IMR-90 (cell line): ENCODE results near the gene AP1M2. TPM values are rescaled to one million over a fixed set of nuclear protein-coding genes. Genes with fewer than 3 reads are reported as not detected.

Experiments used
- ATAC-seq: fragments of 200-7000 bp; cut with Tn5 transposase; 2 replicates; pipeline ENCODE4 v1.9.1; 2020; ENCODE audit warnings: low read depth, mild to moderate bottlenecking, moderate library complexity
- BruUV-seq: library from RNA; stranded (reverse); fragments of 400-500 nt; replicated peaks from 2 replicates; lab custom pipeline; 2021; lab: Mats Ljungman, UMichigan
- CTCF ChIA-PET: fragments of 300-600 bp; formaldehyde crosslinking; extraction: SDS; loops from one replicate; lab custom pipeline; 2021; ENCODE audit warnings: antibody characterized with exemption; lab: Yijun Ruan, JAX
- POLR2A ChIA-PET: fragments of 300-600 bp; sonication (Branson Sonifier 250); formaldehyde crosslinking; loops from one replicate; lab custom pipeline; 2022; ENCODE audit warnings: antibody characterized with exemption; ENCODE audit not compliant: unreplicated experiment; lab: Charles Lee
- DNase-seq: peaks from one replicate; pipeline ENCODE4 v3.0.0; 2013
- H2AFZ ChIP-seq: replicated peaks from 2 replicates; pipeline ENCODE3; 2013; ENCODE audit warnings: low read length, mild to moderate bottlenecking; ENCODE audit not compliant: poor library complexity
- H2AK5ac ChIP-seq: 2 replicates; pipeline ENCODE4 v1.6.1; 2013; ENCODE audit warnings: low read depth, low read length, inconsistent platforms
- H2AK9ac ChIP-seq: replicated peaks from 2 replicates; pipeline ENCODE3; 2013; ENCODE audit warnings: mild to moderate bottlenecking, low read depth, low read length, moderate library complexity; ENCODE audit not compliant: poor library complexity
- H2BK120ac ChIP-seq: 2 replicates; pipeline ENCODE4 v1.6.1; 2013; ENCODE audit warnings: low read depth, low read length, inconsistent platforms
- H2BK15ac ChIP-seq: 3 replicates; pipeline ENCODE4 v1.6.1; 2013; ENCODE audit warnings: low read depth, low read length, inconsistent platforms
- H2BK20ac ChIP-seq: 2 replicates; pipeline ENCODE4 v1.6.1; 2013; ENCODE audit warnings: low read depth, mild to moderate bottlenecking, inconsistent platforms, low read length, moderate library complexity
- H2BK5ac ChIP-seq: 2 replicates; pipeline ENCODE4 v1.6.1; 2013; ENCODE audit warnings: mild to moderate bottlenecking, low read depth, low read length, inconsistent platforms; ENCODE audit not compliant: poor library complexity, severe bottlenecking
- H3K14ac ChIP-seq: replicated peaks from 2 replicates; pipeline ENCODE4 v1.6.1; 2013; ENCODE audit warnings: low read depth, low read length, inconsistent platforms
- H3K18ac ChIP-seq: 2 replicates; pipeline ENCODE4 v1.6.1; 2013; ENCODE audit warnings: low read depth, low read length, control low read depth
- H3K23ac ChIP-seq: 2 replicates; pipeline ENCODE4 v1.6.1; 2013; ENCODE audit warnings: low read depth, low read length, inconsistent platforms
- H3K27ac ChIP-seq: 2 replicates; pipeline ENCODE4 v1.5.1; 2013; ENCODE audit warnings: mild to moderate bottlenecking, control low read depth, low read length; ENCODE audit not compliant: insufficient read depth
- H3K27me3 ChIP-seq: 2 replicates; pipeline ENCODE4 v1.6.1; 2013; ENCODE audit warnings: low read length; ENCODE audit not compliant: control insufficient read depth, insufficient read depth
- H3K36me3 ChIP-seq: 2 replicates; pipeline ENCODE4 v1.6.1; 2013; ENCODE audit warnings: low read length, mixed read lengths; ENCODE audit not compliant: control insufficient read depth, insufficient read depth
- H3K4ac ChIP-seq: 2 replicates; pipeline ENCODE4 v1.6.1; 2013; ENCODE audit warnings: low read depth, low read length, inconsistent platforms
- H3K4me1 ChIP-seq: 2 replicates; pipeline ENCODE4 v1.6.1; 2013; ENCODE audit warnings: low read length, mixed read lengths; ENCODE audit not compliant: control insufficient read depth, insufficient read depth
- H3K4me2 ChIP-seq: 2 replicates; pipeline ENCODE4 v1.6.1; 2013; ENCODE audit warnings: low read depth, mild to moderate bottlenecking, control low read depth, low read length, moderate library complexity
- H3K4me3 ChIP-seq: 2 replicates; pipeline ENCODE4 v1.5.1; 2013; ENCODE audit warnings: low read depth, mild to moderate bottlenecking, control low read depth, low read length, moderate library complexity; ENCODE audit not compliant: insufficient read depth
- H3K56ac ChIP-seq: 2 replicates; pipeline ENCODE4 v1.6.1; 2013; ENCODE audit warnings: low read length, inconsistent platforms; ENCODE audit not compliant: insufficient read depth; ENCODE audit errors: extremely low read depth
- H3K79me1 ChIP-seq, 2 experiments: 2 replicates each; pipeline ENCODE4 v1.6.1; 2013; ENCODE audit warnings: low read length in 2 of 2, inconsistent platforms in 1 of 2, low read depth in 1 of 2
- H3K9ac ChIP-seq: 2 replicates; pipeline ENCODE4 v1.6.1; 2013; ENCODE audit warnings: low read depth, low read length, control low read depth
- H3K9me1 ChIP-seq: 2 replicates; pipeline ENCODE4 v1.6.1; 2013; ENCODE audit warnings: low read length, inconsistent platforms; ENCODE audit not compliant: insufficient read depth
- H3K9me3 ChIP-seq: 2 replicates; pipeline ENCODE4 v1.6.1; 2013; ENCODE audit warnings: low read length; ENCODE audit not compliant: control insufficient read depth, insufficient read depth
- H4K20me1 ChIP-seq: 2 replicates; pipeline ENCODE4 v1.6.1; 2013; ENCODE audit warnings: low read length, inconsistent platforms; ENCODE audit not compliant: insufficient read depth
- H4K5ac ChIP-seq: 2 replicates; pipeline ENCODE4 v1.6.1; 2013; ENCODE audit warnings: mild to moderate bottlenecking, low read depth, low read length, control low read depth
- H4K8ac ChIP-seq, 2 experiments: 2 replicates each; pipeline ENCODE4 v1.6.1; 2013; ENCODE audit warnings: low read depth in 2 of 2, low read length in 2 of 2, control low read depth in 1 of 2, inconsistent platforms in 1 of 2
- H4K91ac ChIP-seq: 2 replicates; pipeline ENCODE4 v1.6.1; 2013; ENCODE audit warnings: low read depth, low read length, inconsistent platforms; ENCODE audit not compliant: insufficient read depth
- BHLHE40 ChIP-seq: fragments of 150-350 bp; IDR thresholded peaks from 2 replicates; pipeline ENCODE4 v1.6.1; 2016; ENCODE audit warnings: mild to moderate bottlenecking, low read depth, low read length
- CEBPB ChIP-seq: IDR thresholded peaks from 2 replicates; pipeline ENCODE4 v1.6.1; 2012; ENCODE audit warnings: low read depth, low read length, improper control_type of control experiment
- CHD1 ChIP-seq: IDR thresholded peaks from 2 replicates; pipeline ENCODE4 v1.6.1; 2012; ENCODE audit warnings: low read depth, low read length, improper control_type of control experiment
- FOS ChIP-seq: fragments of 150-350 bp; IDR thresholded peaks from 2 replicates; pipeline ENCODE4 v1.6.1; 2016; ENCODE audit warnings: low read depth, low read length
- MAFK ChIP-seq: IDR thresholded peaks from 2 replicates; pipeline ENCODE4 v1.6.1; 2012; ENCODE audit warnings: low read depth, low read length, improper control_type of control experiment
- MAZ ChIP-seq: IDR thresholded peaks from 2 replicates; pipeline ENCODE4 v1.6.1; 2012; ENCODE audit warnings: low read depth, mild to moderate bottlenecking, low read length, improper control_type of control experiment, moderate library complexity, borderline replicate concordance
- MXI1 ChIP-seq: IDR thresholded peaks from 2 replicates; pipeline ENCODE4 v1.6.1; 2012; ENCODE audit warnings: low read depth, mild to moderate bottlenecking, low read length, moderate library complexity, borderline replicate concordance
- NFE2L2 ChIP-seq: fragments of 150-350 bp; IDR thresholded peaks from 2 replicates; pipeline ENCODE4 v1.6.1; 2016; ENCODE audit warnings: low read depth, mild to moderate bottlenecking, low read length
- POLR2A ChIP-seq: IDR thresholded peaks from 2 replicates; pipeline ENCODE4 v1.6.1; 2012; ENCODE audit warnings: mild to moderate bottlenecking, low read depth, low read length
- RAD21 ChIP-seq: IDR thresholded peaks from 2 replicates; pipeline ENCODE4 v1.6.1; 2012; ENCODE audit warnings: low read length, improper control_type of control experiment
- RCOR1 ChIP-seq: IDR thresholded peaks from 2 replicates; pipeline ENCODE4 v1.6.1; 2012; ENCODE audit warnings: mild to moderate bottlenecking, low read length, improper control_type of control experiment; ENCODE audit not compliant: insufficient replicate concordance
- RFX5 ChIP-seq: IDR thresholded peaks from 2 replicates; pipeline ENCODE4 v1.8.0; 2012; ENCODE audit warnings: low read depth, mild to moderate bottlenecking, low read length, moderate library complexity
- SMC3 ChIP-seq: fragments of 150-350 bp; IDR thresholded peaks from 2 replicates; pipeline ENCODE4 v1.6.1; 2016; ENCODE audit warnings: low read depth, mild to moderate bottlenecking, antibody characterized with exemption, low read length, moderate library complexity
- WGBS, 2 experiments: methylation state at CpG; one replicate each; pipeline versions ENCODE4 v1.1.5 to v1.1.7; 2013; ENCODE audit warnings: missing lambda C conversion rate in 2 of 2; ENCODE audit not compliant: insufficient read length in 1 of 2; ENCODE audit errors: extremely low coverage in 2 of 2; 5-methylcytosine and 5-hydroxymethylcytosine counted together
- dilution Hi-C: fragments of 300-500 bp; cut with HindIII; formaldehyde crosslinking; loops from one replicate; pipeline ENCODE4 v1.14.3; 2018; ENCODE audit warnings: low sequenced_read_pairs; ENCODE audit not compliant: unreplicated experiment
- in situ Hi-C: fragments of 300-500 bp; cut with MboI; formaldehyde crosslinking; loops from 3 replicates; pipeline ENCODE4 v1.14.3; 2019; ENCODE audit warnings: low sequenced_read_pairs, inconsistent platforms, mixed read lengths
- intact Hi-C: fragments of 100-400 bp; cut with micrococcal nuclease; formaldehyde crosslinking; loops from 2 replicates; pipeline ENCODE4 v1.10.0; 2022
- polyA plus RNA-seq, 3 experiments: library from polyadenylated mRNA; depleted of rRNA; stranded (reverse); fragments of >200 nt; gene quantifications; 2 replicates each; pipeline ENCODE4 v1.2.3, GENCODE V29; 2012; ENCODE audit warnings: low replicate concordance in 1 of 3
- total RNA-seq: library from RNA; depleted of rRNA; stranded (reverse); fragments of >200 nt; gene quantifications from 2 replicates; pipeline ENCODE4 v1.2.3, GENCODE V29; 2012
- TF ChIP-seq, protein P1 (sequence below): conservative IDR thresholded peaks from 2 replicates; pipeline ENCODE4 v1.5.1; 2012; ENCODE audit warnings: mild to moderate bottlenecking, low read depth, low read length, improper control_type of control experiment
- TF ChIP-seq, protein P2 (sequence below): fragments of 150-350 bp; IDR thresholded peaks from 2 replicates; pipeline ENCODE4 v1.6.1; 2017; ENCODE audit warnings: mild to moderate bottlenecking, antibody characterized with exemption, low read length, low read depth
- TF ChIP-seq, protein P3 (sequence below): fragments of 150-350 bp; IDR thresholded peaks from 2 replicates; pipeline ENCODE4 v1.6.1; 2016; ENCODE audit warnings: low read depth, mild to moderate bottlenecking, low read length, moderate library complexity, borderline replicate concordance

Gene AP1M2
- total and polyA plus RNA-seq, 2 of the 4 experiments (the other 2 are of a cell fraction) = 0.17 TPM; not detected in 1

DNA sequence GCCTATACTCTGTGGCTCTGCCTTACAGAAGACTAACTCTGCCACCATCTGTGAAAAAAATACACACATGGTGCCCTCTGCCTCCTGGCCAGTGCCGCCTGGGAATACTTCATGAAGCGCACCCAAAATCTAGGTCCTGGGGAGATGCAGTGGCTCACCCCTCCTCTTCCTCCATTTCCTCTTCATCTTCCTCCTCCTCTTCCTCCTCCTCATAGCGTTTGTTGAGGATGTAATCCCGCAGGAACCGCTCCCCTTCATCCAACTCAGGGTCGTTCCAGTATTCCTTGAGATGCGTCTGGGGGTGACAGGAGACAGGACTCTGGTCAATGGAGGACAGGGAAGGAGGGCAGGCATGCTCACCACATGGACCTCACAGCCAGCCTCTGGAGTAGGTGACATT, 27.0 kb downstream of the AP1M2 start:
- no peak overlapping the region for H3K56ac ChIP-seq
- ChIA-PET POLR2A (no interaction called here), CTCF (no interaction called here)
- no peak overlapping the region for H2AK9ac ChIP-seq
- dilution Hi-C loops = no loop called here
- H3K23ac ChIP-seq = no peak overlapping the region
- no peak overlapping the region for H2AFZ ChIP-seq
- H2BK5ac ChIP-seq = no peak overlapping the region
- no peak overlapping the region for H2BK120ac ChIP-seq
- H3K79me1 ChIP-seq = peaks cover 13 to 21% of the 10 kb centered on the region in 2 experiments
- H4K91ac ChIP-seq = no peak overlapping the region
- H3K18ac ChIP-seq = no peak overlapping the region
- H2AK5ac ChIP-seq = no peak overlapping the region
- H3K9me3 ChIP-seq = no peaks in the 10 kb centered on the region
- DNase-seq = no peak
- H3K14ac ChIP-seq = no peak overlapping the region
- in situ Hi-C loops = no loop called here
- H3K27me3 ChIP-seq = no peaks in the 10 kb centered on the region
- H3K4me3 ChIP-seq = no peak overlapping the region
- no peaks in the 10 kb centered on the region for H3K4me1 ChIP-seq
- no peak overlapping the region for H3K4me2 ChIP-seq
- no peak overlapping the region for H2BK15ac ChIP-seq
- H4K8ac ChIP-seq = no peak overlapping the region
- H4K20me1 ChIP-seq = no peaks in the 10 kb centered on the region
- H3K9ac ChIP-seq = no peak overlapping the region
- no peak overlapping the region for H2BK20ac ChIP-seq
- H3K4ac ChIP-seq = no peak overlapping the region
- peaks cover 46% of the 10 kb centered on the region for H3K36me3 ChIP-seq
- no peak overlapping the region for H3K27ac ChIP-seq
- TF ChIP-seq, protein P1, sequence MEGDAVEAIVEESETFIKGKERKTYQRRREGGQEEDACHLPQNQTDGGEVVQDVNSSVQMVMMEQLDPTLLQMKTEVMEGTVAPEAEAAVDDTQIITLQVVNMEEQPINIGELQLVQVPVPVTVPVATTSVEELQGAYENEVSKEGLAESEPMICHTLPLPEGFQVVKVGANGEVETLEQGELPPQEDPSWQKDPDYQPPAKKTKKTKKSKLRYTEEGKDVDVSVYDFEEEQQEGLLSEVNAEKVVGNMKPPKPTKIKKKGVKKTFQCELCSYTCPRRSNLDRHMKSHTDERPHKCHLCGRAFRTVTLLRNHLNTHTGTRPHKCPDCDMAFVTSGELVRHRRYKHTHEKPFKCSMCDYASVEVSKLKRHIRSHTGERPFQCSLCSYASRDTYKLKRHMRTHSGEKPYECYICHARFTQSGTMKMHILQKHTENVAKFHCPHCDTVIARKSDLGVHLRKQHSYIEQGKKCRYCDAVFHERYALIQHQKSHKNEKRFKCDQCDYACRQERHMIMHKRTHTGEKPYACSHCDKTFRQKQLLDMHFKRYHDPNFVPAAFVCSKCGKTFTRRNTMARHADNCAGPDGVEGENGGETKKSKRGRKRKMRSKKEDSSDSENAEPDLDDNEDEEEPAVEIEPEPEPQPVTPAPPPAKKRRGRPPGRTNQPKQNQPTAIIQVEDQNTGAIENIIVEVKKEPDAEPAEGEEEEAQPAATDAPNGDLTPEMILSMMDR = no peak
- TF ChIP-seq MXI1 (no peak), POLR2A (no peak), CEBPB (no peak), RFX5 (no peak), SMC3 (no peak), RCOR1 (no peak), BHLHE40 (no peak), NFE2L2 (no peak), FOS (no peak), MAZ (no peak), CHD1 (no peak), MAFK (no peak), RAD21 (no peak)
- TF ChIP-seq, protein P2, sequence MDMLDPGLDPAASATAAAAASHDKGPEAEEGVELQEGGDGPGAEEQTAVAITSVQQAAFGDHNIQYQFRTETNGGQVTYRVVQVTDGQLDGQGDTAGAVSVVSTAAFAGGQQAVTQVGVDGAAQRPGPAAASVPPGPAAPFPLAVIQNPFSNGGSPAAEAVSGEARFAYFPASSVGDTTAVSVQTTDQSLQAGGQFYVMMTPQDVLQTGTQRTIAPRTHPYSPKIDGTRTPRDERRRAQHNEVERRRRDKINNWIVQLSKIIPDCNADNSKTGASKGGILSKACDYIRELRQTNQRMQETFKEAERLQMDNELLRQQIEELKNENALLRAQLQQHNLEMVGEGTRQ = no peak
- TF ChIP-seq, protein P3, sequence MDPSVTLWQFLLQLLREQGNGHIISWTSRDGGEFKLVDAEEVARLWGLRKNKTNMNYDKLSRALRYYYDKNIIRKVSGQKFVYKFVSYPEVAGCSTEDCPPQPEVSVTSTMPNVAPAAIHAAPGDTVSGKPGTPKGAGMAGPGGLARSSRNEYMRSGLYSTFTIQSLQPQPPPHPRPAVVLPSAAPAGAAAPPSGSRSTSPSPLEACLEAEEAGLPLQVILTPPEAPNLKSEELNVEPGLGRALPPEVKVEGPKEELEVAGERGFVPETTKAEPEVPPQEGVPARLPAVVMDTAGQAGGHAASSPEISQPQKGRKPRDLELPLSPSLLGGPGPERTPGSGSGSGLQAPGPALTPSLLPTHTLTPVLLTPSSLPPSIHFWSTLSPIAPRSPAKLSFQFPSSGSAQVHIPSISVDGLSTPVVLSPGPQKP = no peak
- intact Hi-C loops = no loop called here
- no peak for ATAC-seq
- no TSS peak for BruUV-seq
- H3K9me1 ChIP-seq = no peaks in the 10 kb centered on the region
- no peak overlapping the region for H4K5ac ChIP-seq
- WGBS, 2 experiments = 90% methylated on average over 5 of the region's 7 CpGs; no CpG with 5 or more reads in 1 of the 2 experiments
